ENCODE results near the gene HK1. TPM values are rescaled to one million over a fixed set of nuclear protein-coding genes. Genes with fewer than 3 reads are reported as not detected.

HK1 gene
- total and polyA plus RNA-seq, 2 of the 13 experiments (the other 11 are each of a cell fraction or from before 2014, with no cell fraction given): 0.29 to 1.5 TPM

DNA sequence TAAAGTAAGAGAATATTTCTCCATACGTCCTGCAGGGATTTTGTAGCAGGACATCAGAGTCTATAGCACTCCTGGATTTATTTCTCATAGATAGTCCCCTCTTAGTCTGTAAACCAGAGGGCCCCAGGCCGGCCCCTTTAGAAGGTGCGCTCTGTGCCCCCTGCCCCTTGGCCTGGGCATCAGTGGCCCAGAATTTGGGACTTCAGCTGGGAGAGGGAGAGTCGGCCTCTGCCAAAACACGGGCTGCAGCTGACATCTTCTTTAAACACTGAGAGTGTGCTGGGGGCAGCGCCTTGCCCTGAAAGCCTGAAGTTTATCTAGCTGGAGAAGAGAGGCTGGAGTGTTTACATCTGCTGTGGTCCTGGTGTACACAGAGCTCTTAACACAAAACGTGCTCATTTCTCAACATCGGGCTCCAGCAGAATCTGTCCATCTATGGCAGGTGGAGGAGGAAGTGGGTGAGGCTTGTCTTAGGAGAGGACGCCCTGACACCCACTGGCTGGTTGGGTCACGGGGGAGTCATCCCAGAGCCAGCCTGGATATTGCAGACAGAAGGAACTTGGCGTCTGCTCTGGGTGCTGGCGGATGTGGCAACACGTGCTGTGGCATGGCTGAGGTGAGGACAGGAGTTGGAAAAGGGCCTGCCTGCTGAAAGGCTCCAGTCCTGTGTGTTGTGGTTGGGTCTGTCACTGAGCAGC, 143.5 kb downstream of the HK1 start (continued):
- no peak for TF ChIP-seq ZNF563 (CRISPR knock-in tag; IDR thresholded peaks at IDR 0.05)
- no peak for TF ChIP-seq PHB2 (IDR thresholded peaks at IDR 0.05; ENCODE audit: partially characterized antibody)
- TF ChIP-seq, protein P1, sequence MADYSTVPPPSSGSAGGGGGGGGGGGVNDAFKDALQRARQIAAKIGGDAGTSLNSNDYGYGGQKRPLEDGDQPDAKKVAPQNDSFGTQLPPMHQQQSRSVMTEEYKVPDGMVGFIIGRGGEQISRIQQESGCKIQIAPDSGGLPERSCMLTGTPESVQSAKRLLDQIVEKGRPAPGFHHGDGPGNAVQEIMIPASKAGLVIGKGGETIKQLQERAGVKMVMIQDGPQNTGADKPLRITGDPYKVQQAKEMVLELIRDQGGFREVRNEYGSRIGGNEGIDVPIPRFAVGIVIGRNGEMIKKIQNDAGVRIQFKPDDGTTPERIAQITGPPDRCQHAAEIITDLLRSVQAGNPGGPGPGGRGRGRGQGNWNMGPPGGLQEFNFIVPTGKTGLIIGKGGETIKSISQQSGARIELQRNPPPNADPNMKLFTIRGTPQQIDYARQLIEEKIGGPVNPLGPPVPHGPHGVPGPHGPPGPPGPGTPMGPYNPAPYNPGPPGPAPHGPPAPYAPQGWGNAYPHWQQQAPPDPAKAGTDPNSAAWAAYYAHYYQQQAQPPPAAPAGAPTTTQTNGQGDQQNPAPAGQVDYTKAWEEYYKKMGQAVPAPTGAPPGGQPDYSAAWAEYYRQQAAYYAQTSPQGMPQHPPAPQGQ (CRISPR knock-in tag; IDR thresholded peaks at IDR 0.05; ENCODE audit: borderline replicate concordance): no peak
- no peak for TF ChIP-seq KAT7 (CRISPR knock-in tag; IDR thresholded peaks at IDR 0.05; ENCODE audit: borderline replicate concordance)
- TF ChIP-seq SP140L (CRISPR knock-in tag; IDR thresholded peaks at IDR 0.05; ENCODE audit: borderline replicate concordance): no peak
- TF ChIP-seq SNAI1 (CRISPR knock-in tag; IDR thresholded peaks at IDR 0.05; ENCODE audit: borderline replicate concordance): no peak
- no peak for TF ChIP-seq TGIF2 (CRISPR knock-in tag; IDR thresholded peaks at IDR 0.05)

DNA sequence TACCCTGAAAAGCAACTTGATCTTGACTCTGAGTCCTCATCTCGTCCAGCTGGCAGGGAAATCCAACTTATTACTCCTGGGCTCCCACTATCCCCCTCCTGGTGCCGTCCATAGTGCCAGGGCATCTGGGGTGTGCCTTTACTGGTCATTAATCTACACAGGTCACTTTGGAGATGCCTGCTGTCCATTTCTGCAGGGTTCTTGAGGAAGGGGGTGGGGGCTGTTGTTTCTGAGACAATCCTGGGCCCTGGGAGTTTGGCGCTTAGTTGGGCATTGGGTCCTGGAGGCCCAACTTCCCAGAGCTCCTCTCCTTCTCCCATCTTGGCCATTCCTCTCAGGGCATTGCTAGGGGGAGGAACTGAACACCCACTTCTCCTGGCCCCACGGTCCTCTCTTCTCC, 144.4 kb downstream of the HK1 start:
- ATAC-seq (no peak), DNase-seq (ENCODE audit: low spot score) (no peak), FAIRE-seq (no peak)
- no peak overlapping the region for H3K9ac ChIP-seq (ENCODE audit: insufficient read depth, low read depth, low read length)
- ChIA-PET POLR2A (interaction anchor here (1.0 kb wide), 1 partner anchor 14 kb away, joined by 3 read pairs; no protein-coding TSS in a partner anchor), CTCF (ENCODE audit: low intra/inter-chr PET ratio, low total read pairs) (no interaction called here)
- H3K36me3 ChIP-seq (replicated peaks in 1 of 2; ENCODE audit: control insufficient read depth in 1 of 2, insufficient read depth in 2 of 2, low read length in 2 of 2): no peaks in the 10 kb centered on the region
- H3K27me3 ChIP-seq (ENCODE audit: control insufficient read depth in 1 of 2, insufficient read depth in 2 of 2, low read length in 2 of 2): peaks cover 3 to 14% of the 10 kb centered on the region in 2 experiments; a peak in 3 of 5 replicates
- intact Hi-C loops (cut with micrococcal nuclease; ENCODE audit: unreplicated experiment): no loop called here
- BruUV-seq (replicated peaks): no TSS peak
- H3K79me2 ChIP-seq (ENCODE audit: insufficient read depth, low read length): no peaks in the 10 kb centered on the region
- in situ Hi-C loops (cut with HindIII; ENCODE audit: extremely low pct_ligation_motif_present, low pct_unique_long_range_greater_than_20kb): no loop called here
- no peaks in the 10 kb centered on the region for H3K9me3 ChIP-seq (ENCODE audit: low read length)
- no peak overlapping the region for H3K27ac ChIP-seq (ENCODE audit: extremely low read length, insufficient read depth, low read length)
- 69% methylated on average over 3 of the region's 4 CpGs for WGBS (ENCODE audit: low lambda C conversion rate)
- no peak overlapping the region for H3K4me3 ChIP-seq (replicated peaks in 1 of 3; ENCODE audit: insufficient read depth in 1 of 3, low read depth in 2 of 3, low read length in 3 of 3)
- H3K4me2 ChIP-seq (ENCODE audit: low read depth, low read length): no peak overlapping the region
- no peak overlapping the region for H2AFZ ChIP-seq (ENCODE audit: low read length)
- peaks cover 76% of the 10 kb centered on the region for H3K4me1 ChIP-seq (ENCODE audit: insufficient read depth, low read length)
- H4K20me1 ChIP-seq (ENCODE audit: insufficient read depth, low read length): no peaks in the 10 kb centered on the region
- TF ChIP-seq ZNF10 (CRISPR knock-in tag; IDR thresholded peaks at IDR 0.05; ENCODE audit: borderline replicate concordance, low read depth): no peak
- TF ChIP-seq HNF1B (CRISPR knock-in tag; IDR thresholded peaks at IDR 0.05): no peak
- TF ChIP-seq U2AF2 (IDR thresholded peaks at IDR 0.05; ENCODE audit: low read depth, low read length): no peak
- TF ChIP-seq ZNF687 (CRISPR knock-in tag; IDR thresholded peaks at IDR 0.05): no peak
- TF ChIP-seq ZFP82 (CRISPR knock-in tag; IDR thresholded peaks at IDR 0.05; ENCODE audit: borderline replicate concordance): no peak
- no peak for TF ChIP-seq DR1 (CRISPR knock-in tag; IDR thresholded peaks at IDR 0.05)

Data from HepG2 (cell line).